ENCODE measurements around the gene MEGF8. TPM values are rescaled to one million over a fixed set of nuclear protein-coding genes. Genes with fewer than 3 reads are reported as not detected.

The MEGF8 gene
- total and polyA plus RNA-seq, 2 donors (not counting 3 experiments of a cell fraction or from before 2014, with no cell fraction given): 20.6 to 39.6 TPM

DNA sequence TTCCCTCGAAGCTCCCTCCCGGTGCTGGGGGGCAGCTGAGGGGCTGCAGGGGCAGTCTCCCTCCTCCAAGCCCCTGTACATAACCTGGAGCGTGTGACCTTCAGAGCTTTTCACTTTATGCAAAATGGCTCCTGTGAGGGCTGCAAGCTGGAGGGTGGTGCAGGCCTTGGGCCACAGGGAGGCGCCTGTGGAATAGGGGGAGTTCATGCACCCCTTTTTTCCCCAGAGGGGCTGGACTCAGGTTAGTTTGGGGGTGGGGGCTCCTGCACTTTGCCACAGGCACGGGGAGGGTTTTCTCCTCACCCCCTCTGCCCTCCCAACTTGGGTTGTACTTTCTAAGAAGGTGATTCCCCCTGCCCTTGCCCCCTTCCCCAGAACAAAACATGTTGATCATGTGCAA, 30.1 kb upstream of the MEGF8 start:
- H3K27me3 ChIP-seq (ENCODE audit: control insufficient read depth in 2 of 2, insufficient read depth in 2 of 2, low read length in 2 of 2): no peaks in the 10 kb centered on the region
- TF ChIP-seq POLR2AphosphoS5 (IDR thresholded peaks at IDR 0.05; ENCODE audit: insufficient read depth, low read depth, low read length) (no peak), JUN (IDR thresholded peaks at IDR 0.05; ENCODE audit: borderline replicate concordance, insufficient read depth, insufficient read length, low read depth) (no peak), GATA2 (IDR thresholded peaks at IDR 0.05; ENCODE audit: insufficient read depth, insufficient read length, low read depth, low read length) (no peak), EZH2 (IDR thresholded peaks at IDR 0.05; ENCODE audit: borderline replicate concordance, low read depth, low read length, severe bottlenecking) (no peak), MYC (IDR thresholded peaks at IDR 0.05; ENCODE audit: low read depth, low read length) (no peak), POLR2A (IDR thresholded peaks at IDR 0.05; ENCODE audit: low read depth, low read length) (no peak)
- TF ChIP-seq, protein P1, sequence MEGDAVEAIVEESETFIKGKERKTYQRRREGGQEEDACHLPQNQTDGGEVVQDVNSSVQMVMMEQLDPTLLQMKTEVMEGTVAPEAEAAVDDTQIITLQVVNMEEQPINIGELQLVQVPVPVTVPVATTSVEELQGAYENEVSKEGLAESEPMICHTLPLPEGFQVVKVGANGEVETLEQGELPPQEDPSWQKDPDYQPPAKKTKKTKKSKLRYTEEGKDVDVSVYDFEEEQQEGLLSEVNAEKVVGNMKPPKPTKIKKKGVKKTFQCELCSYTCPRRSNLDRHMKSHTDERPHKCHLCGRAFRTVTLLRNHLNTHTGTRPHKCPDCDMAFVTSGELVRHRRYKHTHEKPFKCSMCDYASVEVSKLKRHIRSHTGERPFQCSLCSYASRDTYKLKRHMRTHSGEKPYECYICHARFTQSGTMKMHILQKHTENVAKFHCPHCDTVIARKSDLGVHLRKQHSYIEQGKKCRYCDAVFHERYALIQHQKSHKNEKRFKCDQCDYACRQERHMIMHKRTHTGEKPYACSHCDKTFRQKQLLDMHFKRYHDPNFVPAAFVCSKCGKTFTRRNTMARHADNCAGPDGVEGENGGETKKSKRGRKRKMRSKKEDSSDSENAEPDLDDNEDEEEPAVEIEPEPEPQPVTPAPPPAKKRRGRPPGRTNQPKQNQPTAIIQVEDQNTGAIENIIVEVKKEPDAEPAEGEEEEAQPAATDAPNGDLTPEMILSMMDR (IDR thresholded peaks at IDR 0.05; ENCODE audit: extremely low read depth in 1 of 2, insufficient read depth in 1 of 2, low read depth in 1 of 2, low read length in 2 of 2): no peak
- TF ChIP-seq, protein P2, sequence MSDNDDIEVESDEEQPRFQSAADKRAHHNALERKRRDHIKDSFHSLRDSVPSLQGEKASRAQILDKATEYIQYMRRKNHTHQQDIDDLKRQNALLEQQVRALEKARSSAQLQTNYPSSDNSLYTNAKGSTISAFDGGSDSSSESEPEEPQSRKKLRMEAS (IDR thresholded peaks at IDR 0.05; ENCODE audit: insufficient read depth, insufficient read length): no peak
- ChIA-PET CTCF (interaction anchor here (1.0 to 6.7 kb wide), 3 partner anchors 17 to 51 kb away, joined by 4 to 60 read pairs (median 8); no protein-coding TSS in a partner anchor), POLR2A (no interaction called here)
- H3K27ac ChIP-seq (ENCODE audit: insufficient read depth, low read depth, low read length): no peak overlapping the region
- no peaks in the 10 kb centered on the region for H3K9me3 ChIP-seq (replicated peaks; ENCODE audit: control insufficient read depth, insufficient read depth, low read length)
- dilution Hi-C loops (cut with MboI; ENCODE audit: extremely low pct_ligation_motif_present, low sequenced_read_pairs): no loop called here
- peaks cover 8 to 52% of the 10 kb centered on the region in 2 experiments for H3K36me3 ChIP-seq (ENCODE audit: control insufficient read depth in 2 of 2, extremely low read depth in 1 of 2, insufficient read depth in 2 of 2, low read length in 2 of 2)
- no peak overlapping the region for H3K9ac ChIP-seq (replicated peaks; ENCODE audit: extremely low read depth, insufficient read depth, low read length)
- DNase-seq (ENCODE audit: low read depth, low spot score): no peak
- intact Hi-C loops (cut with micrococcal nuclease): no loop called here
- H4K20me1 ChIP-seq (replicated peaks; ENCODE audit: control insufficient read depth, extremely low read depth, insufficient read depth, low read length): no peaks in the 10 kb centered on the region
- no peak for FAIRE-seq
- H3K9me1 ChIP-seq (replicated peaks; ENCODE audit: control insufficient read depth, extremely low read depth, insufficient read depth, low read length): no peaks in the 10 kb centered on the region
- no peaks in the 10 kb centered on the region for H3K79me2 ChIP-seq (ENCODE audit: control insufficient read depth, insufficient read depth, low read length)
- H3K4me2 ChIP-seq (ENCODE audit: insufficient read depth, low read length): no peak overlapping the region
- no peaks in the 10 kb centered on the region for H3K4me1 ChIP-seq (ENCODE audit: control insufficient read depth, extremely low read depth, insufficient read depth, low read length)
- H3K4me3 ChIP-seq (replicated peaks in 1 of 3; ENCODE audit: insufficient read depth in 1 of 3, low read depth in 1 of 3, low read length in 3 of 3): no peak overlapping the region
- no peak overlapping the region for H2AFZ ChIP-seq (ENCODE audit: low read depth, low read length)
- TSS peak; percentile 22 for BruUV-seq (replicated peaks)

Data from endothelial cell of umbilical vein (primary cell).